SK-N-SH (cell line): ENCODE results near the gene ACTL7A. TPM values are rescaled to one million over a fixed set of nuclear protein-coding genes. Genes with fewer than 3 reads are reported as not detected.
"Not testable (repeated sequence)": the region's sequence is repeated elsewhere in the genome, so short reads cannot be mapped to it uniquely, and the experiment has no call there.

ENCODE experiments used
- CTCF ChIA-PET: fragments of 300-600, 350-600 bp; formaldehyde crosslinking; extraction: SDS; loops from one replicate; lab custom pipeline; 2021; lab: Yijun Ruan, JAX
- POLR2A ChIA-PET: fragments of 350-600 bp; sonication (Branson Sonifier 250); formaldehyde crosslinking; extraction: SDS; loops from one replicate; lab custom pipeline; 2020; ENCODE audit warnings: antibody characterized with exemption, inconsistent platforms; lab: Yijun Ruan, JAX
- DNase-seq: peaks from one replicate; pipeline ENCODE4 v3.0.0; 2012
- H2AFZ ChIP-seq: fragments of 200-600 bp; sonication (generic); 2 replicates; pipeline ENCODE4 v1.8.1; 2016; ENCODE audit warnings: antibody characterized with exemption, mild to moderate bottlenecking, low read depth
- H3F3A ChIP-seq: fragments of 200-600 bp; sonication (generic); replicated peaks from 2 replicates; pipeline ENCODE3; 2016; ENCODE audit warnings: antibody characterized with exemption, mild to moderate bottlenecking; ENCODE audit not compliant: insufficient read depth
- H3K27ac ChIP-seq, 2 experiments: fragments of 200-500 bp in 1 of 2; fragments of 200-600 bp in 1 of 2; sonication (Bioruptor generic) in 1 of 2; sonication (generic), shearing (Covaris generic) in 1 of 2; 2 replicates each; pipeline versions ENCODE4 v1.5.1 to v1.6.1; 2014 to 2016; ENCODE audit warnings: low read depth in 2 of 2, inconsistent platforms in 1 of 2, low read length in 1 of 2, mild to moderate bottlenecking in 1 of 2, mixed read lengths in 1 of 2
- H3K27me3 ChIP-seq: fragments of 200-600 bp; sonication (generic), shearing (Covaris generic); 2 replicates; pipeline ENCODE4 v1.6.1; 2016; ENCODE audit warnings: mixed run types; ENCODE audit not compliant: insufficient read depth
- H3K36me3 ChIP-seq, 2 experiments: fragments of 200-500 bp in 1 of 2; fragments of 200-600 bp in 1 of 2; sonication (Bioruptor generic) in 1 of 2; sonication (generic) in 1 of 2; replicated peaks in 1 of 2; 2 replicates each; pipeline versions ENCODE3 to v1.5.1; 2014 to 2016; ENCODE audit warnings: low read length in 1 of 2, mild to moderate bottlenecking in 1 of 2; ENCODE audit not compliant: insufficient read depth in 2 of 2, control insufficient read depth in 1 of 2
- H3K4me1 ChIP-seq, 2 experiments: fragments of 200-500 bp in 1 of 2; fragments of 200-600 bp in 1 of 2; sonication (Bioruptor generic) in 1 of 2; sonication (generic), shearing (Covaris generic) in 1 of 2; 2 replicates each; pipeline versions ENCODE4 v1.5.1 to v1.6.1; 2014 to 2016; ENCODE audit warnings: low read depth in 1 of 2, low read length in 1 of 2, mixed run types in 1 of 2; ENCODE audit not compliant: insufficient read depth in 2 of 2, control insufficient read depth in 1 of 2
- H3K4me2 ChIP-seq: fragments of 200-600 bp; sonication (generic), shearing (Covaris generic); 2 replicates; pipeline ENCODE4 v1.6.1; 2017; ENCODE audit warnings: mixed run types
- H3K4me3 ChIP-seq, 2 experiments: fragments of 200-500 bp in 1 of 2; fragments of 200-600 bp in 1 of 2; sonication (Bioruptor generic) in 1 of 2; sonication (generic), shearing (Covaris generic) in 1 of 2; 2 replicates each; pipeline versions ENCODE4 v1.5.1 to v1.8.1; 2014 to 2016; ENCODE audit warnings: low read depth in 2 of 2, inconsistent platforms in 1 of 2, low read length in 1 of 2, mild to moderate bottlenecking in 1 of 2, mixed read lengths in 1 of 2, moderate library complexity in 1 of 2
- H3K79me2 ChIP-seq: fragments of 200-600 bp; sonication (generic); 2 replicates; pipeline ENCODE4 v1.8.1; 2017; ENCODE audit warnings: mild to moderate bottlenecking; ENCODE audit not compliant: insufficient read depth
- H3K9ac ChIP-seq: fragments of 200-600 bp; sonication (generic); 2 replicates; pipeline ENCODE4 v1.6.1; 2017; ENCODE audit warnings: mixed run types
- H3K9me2 ChIP-seq: fragments of 200-600 bp; sonication (generic); 2 replicates; pipeline ENCODE4 v1.6.1; 2017; ENCODE audit warnings: mixed run types
- H3K9me3 ChIP-seq: fragments of 200-600 bp; sonication (generic); 2 replicates; pipeline ENCODE4 v1.6.1; 2017; ENCODE audit warnings: mixed run types, mild to moderate bottlenecking, moderate library complexity
- H4K20me1 ChIP-seq: fragments of 200-600 bp; sonication (generic); 2 replicates; pipeline ENCODE4 v1.6.1; 2017; ENCODE audit warnings: mild to moderate bottlenecking, mixed run types; ENCODE audit not compliant: insufficient read depth
- CHD2 ChIP-seq: fragments of 150-350 bp; IDR thresholded peaks from 2 replicates; pipeline ENCODE4 v1.6.1; 2018; ENCODE audit warnings: low read length; ENCODE audit not compliant: partially characterized antibody
- ELF1 ChIP-seq: IDR thresholded peaks from 2 replicates; pipeline ENCODE4 v1.4.0; 2012
- EZH2phosphoT487 ChIP-seq: fragments of 200-600 bp; sonication (generic); IDR thresholded peaks from 2 replicates; pipeline ENCODE4 v1.6.1; 2017; ENCODE audit warnings: low read depth, mixed run types, mild to moderate bottlenecking, antibody characterized with exemption, moderate library complexity, borderline replicate concordance
- FOSL2 ChIP-seq: IDR thresholded peaks from 2 replicates; pipeline ENCODE4 v1.4.0; 2012; ENCODE audit warnings: low read depth, mild to moderate bottlenecking, moderate library complexity, borderline replicate concordance
- IRF3 ChIP-seq: fragments of 150-350 bp; IDR thresholded peaks from 2 replicates; pipeline ENCODE4 v1.6.1; 2016; ENCODE audit warnings: mild to moderate bottlenecking, low read depth, low read length
- JUND ChIP-seq: IDR thresholded peaks from 2 replicates; pipeline ENCODE4 v1.4.0; 2012
- MAX ChIP-seq: IDR thresholded peaks from 2 replicates; pipeline ENCODE4 v1.4.0; 2012; ENCODE audit warnings: low read depth
- RAD21 ChIP-seq: IDR thresholded peaks from 2 replicates; pipeline ENCODE4 v1.6.1; 2012; ENCODE audit warnings: mild to moderate bottlenecking, low read length
- RCOR1 ChIP-seq: fragments of 150-350 bp; IDR thresholded peaks from 2 replicates; pipeline ENCODE4 v1.6.1; 2017; ENCODE audit warnings: antibody characterized with exemption, low read length
- RFX5 ChIP-seq: IDR thresholded peaks from 2 replicates; pipeline ENCODE4 v1.6.1; 2012; ENCODE audit warnings: mild to moderate bottlenecking, improper control_type of control experiment, low read length
- SIN3A ChIP-seq: IDR thresholded peaks from 2 replicates; pipeline ENCODE4 v1.6.1; 2012; ENCODE audit warnings: low read depth, mild to moderate bottlenecking, low read length, moderate library complexity, borderline replicate concordance
- TAF1 ChIP-seq: IDR thresholded peaks from 2 replicates; pipeline ENCODE4 v1.6.1; 2012; ENCODE audit warnings: low read depth, mild to moderate bottlenecking, low read length, moderate library complexity, borderline replicate concordance
- TEAD4 ChIP-seq: IDR thresholded peaks from 2 replicates; pipeline ENCODE4 v1.4.0; 2012; ENCODE audit warnings: mild to moderate bottlenecking, borderline replicate concordance; ENCODE audit not compliant: insufficient read depth
- YY1 ChIP-seq: IDR thresholded peaks from 2 replicates; pipeline ENCODE4 v1.4.0; 2012; ENCODE audit warnings: low read depth, mild to moderate bottlenecking
- WGBS: methylation state at CpG from one replicate; pipeline ENCODE4 v1.1.6; 2017; ENCODE audit warnings: low lambda C conversion rate; 5-methylcytosine and 5-hydroxymethylcytosine counted together
- polyA plus RNA-seq, 3 experiments: library from polyadenylated mRNA; depleted of rRNA; stranded (reverse); fragments of >200 nt; gene quantifications; 2 replicates each; pipeline ENCODE4 v1.2.3, GENCODE V29; 2012
- TF ChIP-seq, protein P1 (sequence below): IDR thresholded peaks from 2 replicates; pipeline ENCODE4; 2012
- TF ChIP-seq, protein P2 (sequence below): IDR thresholded peaks from 2 replicates; pipeline ENCODE4 v1.6.1; 2012; ENCODE audit warnings: mild to moderate bottlenecking, low read depth, low read length, moderate library complexity

The ACTL7A gene
- polyA plus RNA-seq, 1 of the 3 experiments (the other 2 are of a cell fraction), result not detected

GRCh38 chr9:108837530-108837929, 24.5 kb upstream of the ACTL7A start (continued):
- TF ChIP-seq TAF1, result no peak
- no peak for TF ChIP-seq FOSL2
- no peak for TF ChIP-seq JUND
- TF ChIP-seq CHD2, result no peak
- TF ChIP-seq ELF1, result no peak
- TF ChIP-seq EZH2phosphoT487, result no peak

GRCh38 chr9:108838017-108838416, 24.0 kb upstream of the ACTL7A start:
- no peak overlapping the region for H3K4me2 ChIP-seq
- POLR2A ChIA-PET, result no interaction called here
- no peak for DNase-seq

GRCh38 chr9:108839561-108839960, 22.5 kb upstream of the ACTL7A start:
- H3K4me2 ChIP-seq, H3K9me3 ChIP-seq, H3K4me1 ChIP-seq, DNase-seq, H3F3A ChIP-seq, H3K9ac ChIP-seq, H3K36me3 ChIP-seq, POLR2A ChIA-PET, H3K27ac ChIP-seq, H3K9me2 ChIP-seq, H4K20me1 ChIP-seq, H3K27me3 ChIP-seq, H3K79me2 ChIP-seq, H3K4me3 ChIP-seq, CTCF ChIA-PET, H2AFZ ChIP-seq: not testable (repeated sequence)
- 41% methylated on average over 5 of the region's 5 CpGs for WGBS

More at GRCh38 chr9:108838017-108838416, 24.0 kb upstream of the ACTL7A start:
- Histone ChIP-seq H3K79me2 (no peaks in the 10 kb centered on the region), H4K20me1 (no peaks in the 10 kb centered on the region), H3K9me2 (no peaks in the 10 kb centered on the region), H3K27me3 (no peaks in the 10 kb centered on the region; the same call in 1 of the 2 replicates), H3K27ac (no peak overlapping the region), H3F3A (no peaks in the 10 kb centered on the region), H3K4me1 (no peaks in the 10 kb centered on the region), H3K9ac (no peak overlapping the region), H3K4me3 (no peak overlapping the region), H2AFZ (no peak overlapping the region), H3K9me3 (no peaks in the 10 kb centered on the region), H3K36me3 (no peaks in the 10 kb centered on the region)
- CTCF ChIA-PET, result no interaction called here
- TF ChIP-seq YY1, result no peak
- no peak for TF ChIP-seq CHD2
- TF ChIP-seq MAX, result no peak
- no peak for TF ChIP-seq IRF3
- no peak for TF ChIP-seq SIN3A
- no peak for TF ChIP-seq JUND
- no peak for TF ChIP-seq RAD21
- TF ChIP-seq TEAD4, result no peak
- TF ChIP-seq RCOR1, result no peak
- TF ChIP-seq, protein P1, sequence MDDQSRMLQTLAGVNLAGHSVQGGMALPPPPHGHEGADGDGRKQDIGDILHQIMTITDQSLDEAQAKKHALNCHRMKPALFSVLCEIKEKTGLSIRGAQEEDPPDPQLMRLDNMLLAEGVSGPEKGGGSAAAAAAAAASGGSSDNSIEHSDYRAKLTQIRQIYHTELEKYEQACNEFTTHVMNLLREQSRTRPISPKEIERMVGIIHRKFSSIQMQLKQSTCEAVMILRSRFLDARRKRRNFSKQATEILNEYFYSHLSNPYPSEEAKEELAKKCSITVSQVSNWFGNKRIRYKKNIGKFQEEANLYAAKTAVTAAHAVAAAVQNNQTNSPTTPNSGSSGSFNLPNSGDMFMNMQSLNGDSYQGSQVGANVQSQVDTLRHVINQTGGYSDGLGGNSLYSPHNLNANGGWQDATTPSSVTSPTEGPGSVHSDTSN, result no peak
- TF ChIP-seq RFX5, result no peak
- TF ChIP-seq, protein P2, sequence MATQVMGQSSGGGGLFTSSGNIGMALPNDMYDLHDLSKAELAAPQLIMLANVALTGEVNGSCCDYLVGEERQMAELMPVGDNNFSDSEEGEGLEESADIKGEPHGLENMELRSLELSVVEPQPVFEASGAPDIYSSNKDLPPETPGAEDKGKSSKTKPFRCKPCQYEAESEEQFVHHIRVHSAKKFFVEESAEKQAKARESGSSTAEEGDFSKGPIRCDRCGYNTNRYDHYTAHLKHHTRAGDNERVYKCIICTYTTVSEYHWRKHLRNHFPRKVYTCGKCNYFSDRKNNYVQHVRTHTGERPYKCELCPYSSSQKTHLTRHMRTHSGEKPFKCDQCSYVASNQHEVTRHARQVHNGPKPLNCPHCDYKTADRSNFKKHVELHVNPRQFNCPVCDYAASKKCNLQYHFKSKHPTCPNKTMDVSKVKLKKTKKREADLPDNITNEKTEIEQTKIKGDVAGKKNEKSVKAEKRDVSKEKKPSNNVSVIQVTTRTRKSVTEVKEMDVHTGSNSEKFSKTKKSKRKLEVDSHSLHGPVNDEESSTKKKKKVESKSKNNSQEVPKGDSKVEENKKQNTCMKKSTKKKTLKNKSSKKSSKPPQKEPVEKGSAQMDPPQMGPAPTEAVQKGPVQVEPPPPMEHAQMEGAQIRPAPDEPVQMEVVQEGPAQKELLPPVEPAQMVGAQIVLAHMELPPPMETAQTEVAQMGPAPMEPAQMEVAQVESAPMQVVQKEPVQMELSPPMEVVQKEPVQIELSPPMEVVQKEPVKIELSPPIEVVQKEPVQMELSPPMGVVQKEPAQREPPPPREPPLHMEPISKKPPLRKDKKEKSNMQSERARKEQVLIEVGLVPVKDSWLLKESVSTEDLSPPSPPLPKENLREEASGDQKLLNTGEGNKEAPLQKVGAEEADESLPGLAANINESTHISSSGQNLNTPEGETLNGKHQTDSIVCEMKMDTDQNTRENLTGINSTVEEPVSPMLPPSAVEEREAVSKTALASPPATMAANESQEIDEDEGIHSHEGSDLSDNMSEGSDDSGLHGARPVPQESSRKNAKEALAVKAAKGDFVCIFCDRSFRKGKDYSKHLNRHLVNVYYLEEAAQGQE, result no peak
- TF ChIP-seq ELF1, result no peak
- WGBS, result 64% methylated on average over 6 of the region's 6 CpGs
